Vagina (tissue), 2 donors: ENCODE measurements around the gene REG1A.

ENCODE experiments used
- POLR2A ChIP-seq, 2 donors: fragments of 450-650 bp; IDR thresholded peaks; one replicate each; pipeline ENCODE4 v1.6.1; 2017; ENCODE audit warnings: antibody characterized with exemption in 2 of 2, mild to moderate bottlenecking in 2 of 2, moderate library complexity in 2 of 2
- POLR2AphosphoS5 ChIP-seq, 2 donors: sonication (generic); formaldehyde crosslinking; IDR thresholded peaks; one replicate each; pipeline ENCODE4 v1.9.0; 2017; ENCODE audit warnings: antibody characterized with exemption in 2 of 2, mild to moderate bottlenecking in 2 of 2, low read depth in 1 of 2; ENCODE audit not compliant: insufficient read depth in 1 of 2
- TF ChIP-seq, protein P1 (sequence below), 3 experiments: fragments of 450-650 bp in 2 of 3; fragments of 200-600 bp in 1 of 3; sonication (generic) in 1 of 3; IDR thresholded peaks; one replicate each; pipeline ENCODE4 v1.5.1; 2017 to 2019; ENCODE audit warnings: antibody characterized with exemption in 3 of 3, mild to moderate bottlenecking in 2 of 3, moderate library complexity in 2 of 3

DNA sequence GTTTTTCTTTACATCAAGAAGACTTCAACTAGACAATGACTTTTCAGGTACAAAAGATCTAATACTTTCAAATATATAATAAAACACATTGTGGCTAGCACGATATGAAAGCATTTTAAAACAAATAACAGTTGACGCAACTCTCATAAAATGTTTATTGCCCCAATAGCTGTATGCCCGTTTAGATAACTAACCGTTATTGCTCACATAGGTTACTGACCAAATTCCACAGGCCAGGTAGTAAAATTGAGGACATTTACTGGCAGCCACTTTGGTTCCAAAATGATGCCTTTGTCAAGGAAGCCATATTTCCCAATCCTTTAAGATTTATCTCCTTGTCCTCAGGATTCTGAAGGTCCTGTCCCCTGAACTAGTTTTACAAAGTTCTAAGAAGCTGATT, 29.6 kb upstream of the REG1A start:
- TF ChIP-seq, protein P1, sequence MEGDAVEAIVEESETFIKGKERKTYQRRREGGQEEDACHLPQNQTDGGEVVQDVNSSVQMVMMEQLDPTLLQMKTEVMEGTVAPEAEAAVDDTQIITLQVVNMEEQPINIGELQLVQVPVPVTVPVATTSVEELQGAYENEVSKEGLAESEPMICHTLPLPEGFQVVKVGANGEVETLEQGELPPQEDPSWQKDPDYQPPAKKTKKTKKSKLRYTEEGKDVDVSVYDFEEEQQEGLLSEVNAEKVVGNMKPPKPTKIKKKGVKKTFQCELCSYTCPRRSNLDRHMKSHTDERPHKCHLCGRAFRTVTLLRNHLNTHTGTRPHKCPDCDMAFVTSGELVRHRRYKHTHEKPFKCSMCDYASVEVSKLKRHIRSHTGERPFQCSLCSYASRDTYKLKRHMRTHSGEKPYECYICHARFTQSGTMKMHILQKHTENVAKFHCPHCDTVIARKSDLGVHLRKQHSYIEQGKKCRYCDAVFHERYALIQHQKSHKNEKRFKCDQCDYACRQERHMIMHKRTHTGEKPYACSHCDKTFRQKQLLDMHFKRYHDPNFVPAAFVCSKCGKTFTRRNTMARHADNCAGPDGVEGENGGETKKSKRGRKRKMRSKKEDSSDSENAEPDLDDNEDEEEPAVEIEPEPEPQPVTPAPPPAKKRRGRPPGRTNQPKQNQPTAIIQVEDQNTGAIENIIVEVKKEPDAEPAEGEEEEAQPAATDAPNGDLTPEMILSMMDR (IDR thresholded peaks at IDR 0.05), result no peak
- no peak for TF ChIP-seq POLR2AphosphoS5 (IDR thresholded peaks at IDR 0.05; ENCODE audit: insufficient read depth in 1 of 2, low read depth in 1 of 2)
- TF ChIP-seq POLR2A (IDR thresholded peaks at IDR 0.05), result no peak
